Activated T-cell treated with anti-CD3 and anti-CD28 coated beads, Interleukin-2, amount 50 U/mL, for 72 hours (primary cell): Measurements from ENCODE around the gene ATP2B2. TPM values are rescaled to one million over a fixed set of nuclear protein-coding genes. Genes with fewer than 3 reads are reported as not detected.

ENCODE experiments used
- ATAC-seq, 2 donors: fragments of 150-1000 bp; cut with Tn5 transposase; replicated peaks in 1 of 2; 2 replicates each; pipeline ENCODE4 v1.10.0; 2021; ENCODE audit warnings: moderate library complexity in 2 of 2, mild to moderate bottlenecking in 1 of 2
- DNase-seq, 2 donors: peaks; one replicate each; pipeline ENCODE4 v3.0.0; 2021 to 2022; ENCODE audit warnings: mixed read lengths in 1 of 2
- H3K27ac Mint-ChIP-seq: one replicate; pipeline ENCODE4 v1.8.0; 2022; ENCODE audit warnings: mild to moderate bottlenecking, moderate library complexity, mixed read lengths
- H3K27me3 Mint-ChIP-seq: one replicate; pipeline ENCODE4 v1.8.0; 2022; ENCODE audit warnings: low read depth, mixed read lengths
- H3K36me3 Mint-ChIP-seq, 2 donors: one replicate each; pipeline ENCODE4 v1.8.0; 2022; ENCODE audit warnings: mixed read lengths in 2 of 2, mild to moderate bottlenecking in 1 of 2; ENCODE audit not compliant: insufficient read depth in 2 of 2
- H3K4me1 Mint-ChIP-seq: one replicate; pipeline ENCODE4 v1.8.0; 2022; ENCODE audit warnings: low read depth, mixed read lengths
- H3K4me3 Mint-ChIP-seq, 2 donors: one replicate each; pipeline ENCODE4 v1.8.0; 2022; ENCODE audit warnings: mild to moderate bottlenecking in 2 of 2, mixed read lengths in 2 of 2, moderate library complexity in 2 of 2
- H3K9me3 Mint-ChIP-seq, 2 donors: one replicate each; pipeline ENCODE4 v1.8.0; 2022; ENCODE audit warnings: mixed read lengths in 2 of 2
- total RNA-seq, 2 donors: library from RNA; stranded (reverse); gene quantifications; one replicate each; pipeline ENCODE4 v1.2.3, GENCODE V29; 2022

ATP2B2 gene
- total RNA-seq, 2 donors from 2014 or later: not detected

- Mint-ChIP-seq H3K27ac (no peak overlapping the region), H3K9me3 (no peaks in the 10 kb centered on the region), H3K4me1 (peaks cover 4% of the 10 kb centered on the region), H3K4me3 (no peak overlapping the region), H3K36me3 (no peaks in the 10 kb centered on the region), H3K27me3 (peaks cover 11% of the 10 kb centered on the region)
- DNase-seq (no peak), ATAC-seq (no peak)
These were observed 9.2 kb upstream of the ATP2B2 start for GRCh38 chr3:10514407-10515069.

- DNase-seq (no peak), ATAC-seq (no peak)
- Mint-ChIP-seq H3K27ac (no peak overlapping the region), H3K9me3 (no peaks in the 10 kb centered on the region), H3K4me3 (no peak overlapping the region), H3K36me3 (no peaks in the 10 kb centered on the region), H3K27me3 (peaks cover 11% of the 10 kb centered on the region), H3K4me1 (peaks cover 4% of the 10 kb centered on the region)
These were observed 7.9 kb upstream of the ATP2B2 start for GRCh38 chr3:10513306-10513705.

- ATAC-seq (no peak), DNase-seq (no peak)
- Mint-ChIP-seq H3K9me3 (no peaks in the 10 kb centered on the region), H3K36me3 (no peaks in the 10 kb centered on the region), H3K4me3 (no peak overlapping the region), H3K27ac (no peak overlapping the region), H3K27me3 (peaks cover 11% of the 10 kb centered on the region), H3K4me1 (peaks cover 3% of the 10 kb centered on the region)
These were observed 7.3 kb upstream of the ATP2B2 start for GRCh38 chr3:10512687-10513086.

- ATAC-seq: no peak
- no peaks in the 10 kb centered on the region for H3K4me1 Mint-ChIP-seq
- no peak overlapping the region for H3K27ac Mint-ChIP-seq
- H3K27me3 Mint-ChIP-seq: peaks cover 11% of the 10 kb centered on the region
- H3K9me3 Mint-ChIP-seq: no peaks in the 10 kb centered on the region
- no peak overlapping the region for H3K4me3 Mint-ChIP-seq
- DNase-seq: no peak
- H3K36me3 Mint-ChIP-seq: no peaks in the 10 kb centered on the region
These were observed 6.6 kb upstream of the ATP2B2 start for GRCh38 chr3:10511809-10512494.

GRCh38 chr3:10510743-10511432 is 5.5 kb upstream of the ATP2B2 start:
- Mint-ChIP-seq H3K27me3 (peaks cover 11% of the 10 kb centered on the region), H3K4me3 (no peak overlapping the region), H3K27ac (no peak overlapping the region), H3K4me1 (no peaks in the 10 kb centered on the region), H3K9me3 (no peaks in the 10 kb centered on the region), H3K36me3 (no peaks in the 10 kb centered on the region)
- DNase-seq: no peak
- ATAC-seq: no peak

GRCh38 chr3:10510086-10510742 is 4.8 kb upstream of the ATP2B2 start:
- no peak for ATAC-seq
- H3K4me1 Mint-ChIP-seq: no peaks in the 10 kb centered on the region
- H3K4me3 Mint-ChIP-seq: no peak overlapping the region
- no peak overlapping the region for H3K27ac Mint-ChIP-seq
- H3K27me3 Mint-ChIP-seq: peaks cover 12% of the 10 kb centered on the region
- no peak for DNase-seq
- no peaks in the 10 kb centered on the region for H3K36me3 Mint-ChIP-seq
- no peaks in the 10 kb centered on the region for H3K9me3 Mint-ChIP-seq

- H3K4me3 Mint-ChIP-seq: no peak overlapping the region
- no peaks in the 10 kb centered on the region for H3K9me3 Mint-ChIP-seq
- ATAC-seq: no peak
- no peak overlapping the region for H3K27ac Mint-ChIP-seq
- no peaks in the 10 kb centered on the region for H3K36me3 Mint-ChIP-seq
- H3K27me3 Mint-ChIP-seq: peaks cover 19% of the 10 kb centered on the region
- no peaks in the 10 kb centered on the region for H3K4me1 Mint-ChIP-seq
- no peak for DNase-seq
These were observed 3.9 kb upstream of the ATP2B2 start for GRCh38 chr3:10509325-10509724.

- Mint-ChIP-seq H3K9me3 (no peaks in the 10 kb centered on the region), H3K4me1 (no peaks in the 10 kb centered on the region), H3K4me3 (no peak overlapping the region), H3K27ac (no peak overlapping the region), H3K36me3 (no peaks in the 10 kb centered on the region), H3K27me3 (peaks cover 24% of the 10 kb centered on the region)
- DNase-seq (no peak), ATAC-seq (no peak)
These were observed 3.4 kb upstream of the ATP2B2 start for GRCh38 chr3:10508619-10509260.

- Mint-ChIP-seq H3K4me1 (no peaks in the 10 kb centered on the region), H3K9me3 (no peaks in the 10 kb centered on the region), H3K27ac (no peak overlapping the region), H3K36me3 (no peaks in the 10 kb centered on the region), H3K4me3 (no peak overlapping the region), H3K27me3 (peaks cover 25% of the 10 kb centered on the region)
- DNase-seq (no peak), ATAC-seq (no peak)
These were observed 2.8 kb upstream of the ATP2B2 start for GRCh38 chr3:10508235-10508618.

- Mint-ChIP-seq H3K36me3 (no peaks in the 10 kb centered on the region), H3K4me3 (no peak overlapping the region), H3K9me3 (no peaks in the 10 kb centered on the region), H3K27ac (no peak overlapping the region), H3K4me1 (no peaks in the 10 kb centered on the region), H3K27me3 (peaks cover 25% of the 10 kb centered on the region)
- DNase-seq (no peak), ATAC-seq (no peak)
These were observed 1.9 kb upstream of the ATP2B2 start for GRCh38 chr3:10507331-10507730.

- Mint-ChIP-seq H3K4me3 (no peak overlapping the region), H3K27ac (no peak overlapping the region), H3K27me3 (peaks cover 21% of the 10 kb centered on the region), H3K36me3 (no peaks in the 10 kb centered on the region), H3K9me3 (no peaks in the 10 kb centered on the region), H3K4me1 (no peaks in the 10 kb centered on the region)
- DNase-seq (no peak), ATAC-seq (no peak)
These were observed 1.3 kb upstream of the ATP2B2 start for GRCh38 chr3:10506696-10507095.

GRCh38 chr3:10505791-10506585 is 602 bp upstream of the ATP2B2 start:
- peaks cover 14% of the 10 kb centered on the region for H3K27me3 Mint-ChIP-seq
- H3K4me3 Mint-ChIP-seq: peak overlapping the region in 1 of 2 donors; percentile 34
- ATAC-seq: no peak
- H3K36me3 Mint-ChIP-seq: no peaks in the 10 kb centered on the region
- no peak overlapping the region for H3K27ac Mint-ChIP-seq
- no peak for DNase-seq
- no peaks in the 10 kb centered on the region for H3K9me3 Mint-ChIP-seq
- no peaks in the 10 kb centered on the region for H3K4me1 Mint-ChIP-seq
